ENCODE data around the gene ARG1. TPM values are rescaled to one million over a fixed set of nuclear protein-coding genes. Genes with fewer than 3 reads are reported as not detected.
"Not testable (repeated sequence)": the region's sequence is repeated elsewhere in the genome, so short reads cannot be mapped to it uniquely, and the experiment has no call there.

The ARG1 gene
- total RNA-seq, result 0.41 TPM

- no peak for FAIRE-seq
These were observed at the start of gene ARG1 for GRCh38 chr6:131572686-131573415. TSS of gene ARG1 (plus strand) at chr6:131573226. CDS start at chr6:131573283, 57 bp downstream.

GRCh38 chr6:131523988-131524673 is 48.9 kb upstream of the ARG1 start:
- DNase-seq (ENCODE audit: low spot score in 2 of 2) (no peak), FAIRE-seq (no peak)

More at GRCh38 chr6:131572686-131573415, at the start of gene ARG1:
- DNase-seq (ENCODE audit: low spot score in 2 of 2), result no peak

GRCh38 chr6:131524695-131525336 is 48.2 kb upstream of the ARG1 start:
- FAIRE-seq (no peak), DNase-seq (ENCODE audit: low spot score in 2 of 2) (no peak)

- DNase-seq (ENCODE audit: low spot score in 2 of 2), result not testable (repeated sequence)
These were observed 42.1 kb upstream of the ARG1 start for GRCh38 chr6:131530936-131531335.

GRCh38 chr6:131531681-131532080 is 41.3 kb upstream of the ARG1 start:
- DNase-seq (ENCODE audit: low spot score in 2 of 2), result not testable (repeated sequence)

More at GRCh38 chr6:131530936-131531335, 42.1 kb upstream of the ARG1 start:
- FAIRE-seq, result not testable (repeated sequence)

GRCh38 chr6:131532580-131533039 is 40.4 kb upstream of the ARG1 start:
- DNase-seq (ENCODE audit: low spot score in 2 of 2), result no peak
- FAIRE-seq, result no peak

More at GRCh38 chr6:131531681-131532080, 41.3 kb upstream of the ARG1 start:
- not testable (repeated sequence) for FAIRE-seq

- FAIRE-seq; DNase-seq (ENCODE audit: low spot score in 2 of 2): not testable (repeated sequence)
These were observed 34.4 kb upstream of the ARG1 start for GRCh38 chr6:131538615-131539014.

- no peak for FAIRE-seq
- DNase-seq (ENCODE audit: low spot score in 2 of 2), result no peak
These were observed 27.7 kb upstream of the ARG1 start for GRCh38 chr6:131545317-131545716.

GRCh38 chr6:131547488-131547887 is 25.5 kb upstream of the ARG1 start:
- FAIRE-seq (no peak), DNase-seq (ENCODE audit: low spot score in 2 of 2) (no peak)

GRCh38 chr6:131548441-131548840 is 24.6 kb upstream of the ARG1 start:
- no peak for DNase-seq (ENCODE audit: low spot score in 2 of 2)
- FAIRE-seq, result no peak

- no peak for FAIRE-seq
- no peak for DNase-seq (ENCODE audit: low spot score in 2 of 2)
These were observed 23.2 kb upstream of the ARG1 start for GRCh38 chr6:131549811-131550210.

GRCh38 chr6:131551902-131552301 is 21.1 kb upstream of the ARG1 start:
- no peak for FAIRE-seq

GRCh38 chr6:131552572-131552971 is 20.5 kb upstream of the ARG1 start:
- DNase-seq (ENCODE audit: low spot score in 2 of 2) (no peak), FAIRE-seq (no peak)

More at GRCh38 chr6:131551902-131552301, 21.1 kb upstream of the ARG1 start:
- no peak for DNase-seq (ENCODE audit: low spot score in 2 of 2)

GRCh38 chr6:131555992-131556391 is 17.0 kb upstream of the ARG1 start:
- no peak for DNase-seq (ENCODE audit: low spot score in 2 of 2)
- FAIRE-seq, result no peak

GRCh38 chr6:131558922-131559321 is 14.1 kb upstream of the ARG1 start:
- no peak for FAIRE-seq

GRCh38 chr6:131561925-131562707 is 10.9 kb upstream of the ARG1 start:
- DNase-seq (ENCODE audit: low spot score in 2 of 2), result no peak
- no peak for FAIRE-seq

More at GRCh38 chr6:131558922-131559321, 14.1 kb upstream of the ARG1 start:
- DNase-seq (ENCODE audit: low spot score in 2 of 2), result no peak

- DNase-seq (ENCODE audit: low spot score in 2 of 2), result no peak
- no peak for FAIRE-seq
These were observed 8.0 kb upstream of the ARG1 start for GRCh38 chr6:131565056-131565455.

GRCh38 chr6:131568726-131569125 is 4.3 kb upstream of the ARG1 start:
- FAIRE-seq, result no peak
- no peak for DNase-seq (ENCODE audit: low spot score in 2 of 2)

- DNase-seq (ENCODE audit: low spot score in 2 of 2) (no peak), FAIRE-seq (no peak)
These were observed 1.1 kb downstream of the ARG1 start for GRCh38 chr6:131574133-131574532.

- FAIRE-seq, result no peak
These were observed 1.7 kb downstream of the ARG1 start for GRCh38 chr6:131574686-131575085.

More at GRCh38 chr6:131574686-131575085, 1.7 kb downstream of the ARG1 start:
- DNase-seq (ENCODE audit: low spot score in 2 of 2), result no peak

All from frontal cortex (tissue), 4 donors.